Astrocyte (in vitro differentiated cells and primary cell): ENCODE data around the gene YJEFN3.

Experiments used
- EZH2 ChIP-seq: IDR thresholded peaks from 2 replicates; pipeline ENCODE4 v1.6.1; 2012; ENCODE audit warnings: mild to moderate bottlenecking, low read length, inconsistent platforms; ENCODE audit not compliant: insufficient read depth
- TF ChIP-seq, protein P1 (sequence below): IDR thresholded peaks from 2 replicates; pipeline ENCODE4 v1.5.1; 2011; ENCODE audit warnings: low read depth, mild to moderate bottlenecking, inconsistent platforms, low read length, moderate library complexity; ENCODE audit not compliant: insufficient read depth

DNA sequence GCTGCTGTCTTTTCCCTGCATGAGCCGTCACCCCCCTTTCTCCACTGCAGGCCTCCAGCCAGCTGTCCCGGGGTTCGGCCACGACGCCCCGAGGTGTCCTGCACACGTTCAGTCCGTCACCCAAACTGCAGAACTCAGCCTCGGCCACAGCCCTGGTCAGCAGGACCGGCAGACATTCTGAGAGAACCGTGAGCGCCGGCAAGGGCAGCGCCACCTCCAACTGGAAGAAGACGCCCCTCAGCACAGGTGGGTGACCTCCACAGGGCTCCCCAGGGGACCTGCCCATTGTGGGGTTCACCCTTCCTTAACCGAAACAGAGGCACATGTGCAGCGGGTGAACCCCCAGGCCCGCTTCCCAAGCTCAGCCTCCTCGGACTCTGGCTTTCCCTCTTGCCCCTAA lies 26.4 kb upstream of the YJEFN3 start:
- TF ChIP-seq, protein P1, sequence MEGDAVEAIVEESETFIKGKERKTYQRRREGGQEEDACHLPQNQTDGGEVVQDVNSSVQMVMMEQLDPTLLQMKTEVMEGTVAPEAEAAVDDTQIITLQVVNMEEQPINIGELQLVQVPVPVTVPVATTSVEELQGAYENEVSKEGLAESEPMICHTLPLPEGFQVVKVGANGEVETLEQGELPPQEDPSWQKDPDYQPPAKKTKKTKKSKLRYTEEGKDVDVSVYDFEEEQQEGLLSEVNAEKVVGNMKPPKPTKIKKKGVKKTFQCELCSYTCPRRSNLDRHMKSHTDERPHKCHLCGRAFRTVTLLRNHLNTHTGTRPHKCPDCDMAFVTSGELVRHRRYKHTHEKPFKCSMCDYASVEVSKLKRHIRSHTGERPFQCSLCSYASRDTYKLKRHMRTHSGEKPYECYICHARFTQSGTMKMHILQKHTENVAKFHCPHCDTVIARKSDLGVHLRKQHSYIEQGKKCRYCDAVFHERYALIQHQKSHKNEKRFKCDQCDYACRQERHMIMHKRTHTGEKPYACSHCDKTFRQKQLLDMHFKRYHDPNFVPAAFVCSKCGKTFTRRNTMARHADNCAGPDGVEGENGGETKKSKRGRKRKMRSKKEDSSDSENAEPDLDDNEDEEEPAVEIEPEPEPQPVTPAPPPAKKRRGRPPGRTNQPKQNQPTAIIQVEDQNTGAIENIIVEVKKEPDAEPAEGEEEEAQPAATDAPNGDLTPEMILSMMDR = no peak
- TF ChIP-seq EZH2 = no peak
